Kidney epithelial cell (primary cell): Measurements from ENCODE around the gene TFB1M. TPM values are rescaled to one million over a fixed set of nuclear protein-coding genes. Genes with fewer than 3 reads are reported as not detected.

Source experiments
- DNase-seq: peaks from one replicate; pipeline ENCODE4 v3.0.0-alpha.2; 2010; ENCODE audit warnings: low read depth
- H3K27me3 ChIP-seq: 2 replicates; pipeline ENCODE4 v1.6.0; 2011; ENCODE audit warnings: low read length; ENCODE audit not compliant: control insufficient read depth, insufficient read depth
- H3K36me3 ChIP-seq: 2 replicates; pipeline ENCODE4 v1.5.1; 2011; ENCODE audit warnings: low read length; ENCODE audit not compliant: control insufficient read depth, insufficient read depth
- H3K4me3 ChIP-seq: 2 replicates; pipeline ENCODE4 v1.5.1; 2011; ENCODE audit warnings: low read depth, mild to moderate bottlenecking, control low read depth, low read length
- total RNA-seq: library from RNA; depleted of rRNA; stranded (reverse); fragments of >200 nt; gene quantifications from 2 replicates; pipeline ENCODE4 v1.2.3, GENCODE V29; 2015
- TF ChIP-seq, protein P1 (sequence below): IDR thresholded peaks from 2 replicates; pipeline ENCODE4 v1.5.1; 2011; ENCODE audit warnings: mild to moderate bottlenecking, moderate library complexity, low read length, control low read depth, inconsistent platforms; ENCODE audit not compliant: insufficient read depth, poor library complexity, severe bottlenecking

Gene TFB1M
- total RNA-seq, 1 donor from 2014 or later = 20.5 TPM

DNA sequence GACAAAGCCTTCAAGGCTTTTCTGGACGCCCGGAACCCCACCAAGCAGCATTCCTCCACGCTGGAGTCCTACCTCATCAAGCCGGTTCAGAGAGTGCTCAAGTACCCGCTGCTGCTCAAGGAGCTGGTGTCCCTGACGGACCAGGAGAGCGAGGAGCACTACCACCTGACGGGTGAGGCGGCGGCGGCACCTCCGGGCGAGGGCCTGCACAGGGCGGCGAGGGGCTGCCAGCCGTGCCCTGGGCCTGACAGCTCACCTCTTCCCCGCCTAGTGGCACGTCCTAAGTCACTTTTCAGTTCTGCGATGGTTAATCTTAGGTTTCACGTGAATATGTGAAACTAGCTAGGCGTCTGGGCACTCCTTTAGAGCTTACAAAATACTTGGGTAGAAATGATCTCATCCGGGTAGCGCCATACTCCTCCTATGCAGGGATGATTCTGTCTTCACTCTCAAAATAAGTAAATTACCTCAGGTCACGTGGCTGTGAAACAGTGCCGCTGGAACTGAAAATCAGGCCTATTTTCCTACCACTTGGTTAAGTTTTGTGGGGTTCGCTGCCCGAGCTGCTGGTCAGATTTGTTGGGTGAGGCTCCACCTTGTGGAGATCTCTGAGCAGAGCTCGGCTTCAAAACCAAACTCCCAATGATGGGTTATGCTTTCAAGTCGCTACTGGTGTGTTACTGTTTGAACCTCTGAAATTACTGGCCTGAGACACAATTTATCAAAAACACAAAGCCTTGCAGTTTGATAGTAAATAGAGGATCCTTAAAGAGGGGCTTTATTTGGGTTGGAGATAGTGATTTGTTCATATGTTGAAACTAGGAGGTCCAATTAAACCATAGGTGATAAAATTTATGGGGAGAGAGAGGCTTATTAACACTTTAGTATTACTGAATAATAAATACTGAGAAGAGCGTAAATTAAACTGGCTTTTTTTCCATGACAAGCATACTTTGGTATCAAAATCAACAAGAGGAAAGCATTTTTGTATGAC lies 66.0 kb downstream of the TFB1M start:
- Histone ChIP-seq H3K4me3 (no peak overlapping the region), H3K36me3 (no peaks in the 10 kb centered on the region), H3K27me3 (no peaks in the 10 kb centered on the region)
- TF ChIP-seq, protein P1, sequence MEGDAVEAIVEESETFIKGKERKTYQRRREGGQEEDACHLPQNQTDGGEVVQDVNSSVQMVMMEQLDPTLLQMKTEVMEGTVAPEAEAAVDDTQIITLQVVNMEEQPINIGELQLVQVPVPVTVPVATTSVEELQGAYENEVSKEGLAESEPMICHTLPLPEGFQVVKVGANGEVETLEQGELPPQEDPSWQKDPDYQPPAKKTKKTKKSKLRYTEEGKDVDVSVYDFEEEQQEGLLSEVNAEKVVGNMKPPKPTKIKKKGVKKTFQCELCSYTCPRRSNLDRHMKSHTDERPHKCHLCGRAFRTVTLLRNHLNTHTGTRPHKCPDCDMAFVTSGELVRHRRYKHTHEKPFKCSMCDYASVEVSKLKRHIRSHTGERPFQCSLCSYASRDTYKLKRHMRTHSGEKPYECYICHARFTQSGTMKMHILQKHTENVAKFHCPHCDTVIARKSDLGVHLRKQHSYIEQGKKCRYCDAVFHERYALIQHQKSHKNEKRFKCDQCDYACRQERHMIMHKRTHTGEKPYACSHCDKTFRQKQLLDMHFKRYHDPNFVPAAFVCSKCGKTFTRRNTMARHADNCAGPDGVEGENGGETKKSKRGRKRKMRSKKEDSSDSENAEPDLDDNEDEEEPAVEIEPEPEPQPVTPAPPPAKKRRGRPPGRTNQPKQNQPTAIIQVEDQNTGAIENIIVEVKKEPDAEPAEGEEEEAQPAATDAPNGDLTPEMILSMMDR = peak; percentile 75
- no peak for DNase-seq

GRCh38 chr6:155247618-155248007 lies 66.7 kb downstream of the TFB1M start:
- TF ChIP-seq, protein P1 = no peak
- H3K36me3 ChIP-seq = no peaks in the 10 kb centered on the region
- DNase-seq = no peak
- no peak overlapping the region for H3K4me3 ChIP-seq
- H3K27me3 ChIP-seq = no peaks in the 10 kb centered on the region

GRCh38 chr6:155246825-155247224 lies 67.5 kb downstream of the TFB1M start:
- DNase-seq = no peak
- TF ChIP-seq, protein P1 = no peak
- Histone ChIP-seq H3K4me3 (no peak overlapping the region), H3K36me3 (no peaks in the 10 kb centered on the region), H3K27me3 (no peaks in the 10 kb centered on the region)

DNA sequence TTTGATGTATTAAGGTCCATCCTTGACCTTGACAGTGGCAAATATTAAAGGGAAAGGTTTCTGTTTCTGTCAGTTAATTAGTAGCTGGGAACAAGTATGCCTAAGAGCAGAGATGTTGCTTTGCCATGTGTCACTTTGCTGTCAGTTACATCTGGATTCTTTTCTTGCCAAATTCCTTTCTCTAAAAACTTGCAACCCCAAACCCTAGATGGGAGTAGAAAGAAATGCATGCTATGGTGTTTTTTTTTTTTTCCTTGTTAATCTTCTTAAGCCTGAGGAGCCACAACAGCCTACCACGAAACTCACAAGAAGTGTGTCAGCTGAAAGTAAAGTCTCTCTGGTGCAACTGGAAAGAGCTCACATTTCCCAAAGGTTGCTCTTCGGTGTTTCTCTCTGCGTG lies 68.5 kb downstream of the TFB1M start:
- Histone ChIP-seq H3K4me3 (no peak overlapping the region), H3K27me3 (no peaks in the 10 kb centered on the region), H3K36me3 (no peaks in the 10 kb centered on the region)
- TF ChIP-seq, protein P1 = no peak
- DNase-seq = no peak

DNA sequence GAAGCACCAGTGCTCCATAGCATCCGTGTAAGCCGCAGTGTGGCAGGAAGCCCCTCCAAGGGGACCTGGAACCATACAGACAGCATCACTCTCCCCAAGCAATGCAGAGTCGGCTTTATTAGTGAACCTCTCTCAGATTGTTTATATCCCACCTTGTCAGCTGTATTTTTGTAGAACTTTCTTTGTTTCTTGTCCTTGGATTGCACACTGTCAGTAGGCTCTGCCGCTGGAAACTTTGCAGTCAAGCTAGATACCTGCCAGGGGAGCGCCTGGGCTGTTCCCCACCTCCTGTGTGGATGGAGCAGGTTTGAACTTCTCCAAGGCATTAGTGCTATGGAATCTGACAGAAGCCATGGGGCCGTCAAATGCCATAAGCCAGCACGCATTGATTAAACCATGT lies 69.1 kb downstream of the TFB1M start:
- Histone ChIP-seq H3K4me3 (no peak overlapping the region), H3K27me3 (no peaks in the 10 kb centered on the region), H3K36me3 (no peaks in the 10 kb centered on the region)
- TF ChIP-seq, protein P1 = no peak
- no peak for DNase-seq
